ENCODE measurements around the gene ALDH3B1.

- TF ChIP-seq CHD2 (IDR thresholded peaks at IDR 0.05; ENCODE audit: low read depth, low read length) (no peak), FOXJ3 (CRISPR knock-in tag; IDR thresholded peaks at IDR 0.05) (no peak), MXI1 (IDR thresholded peaks at IDR 0.05; ENCODE audit: low read depth, low read length) (no peak), POLR2AphosphoS5 (IDR thresholded peaks at IDR 0.05; ENCODE audit: control insufficient read depth, insufficient read depth, low read depth, low read length) (no peak), HNRNPH1 (optimal IDR thresholded peaks at IDR 0.05; ENCODE audit: low read depth, low read length) (no peak), SETDB1 (IDR thresholded peaks at IDR 0.05; ENCODE audit: low read length) (no peak), ZNF134 (CRISPR knock-in tag; conservative IDR thresholded peaks at IDR 0.05) (no peak), POLR2A (conservative IDR thresholded peaks at IDR 0.05) (no peak), TEAD4 (IDR thresholded peaks at IDR 0.05; ENCODE audit: low read length) (no peak), TEAD4 (CRISPR knock-in tag; IDR thresholded peaks at IDR 0.05; ENCODE audit: borderline replicate concordance) (no peak), ZNF766 (CRISPR knock-in tag; conservative IDR thresholded peaks at IDR 0.05) (no peak), ZFP36 (IDR thresholded peaks at IDR 0.05; ENCODE audit: low read depth, low read length, partially characterized antibody) (no peak), CTCF (IDR thresholded peaks at IDR 0.05 in 2 of 3, conservative IDR thresholded peaks at IDR 0.05 in 1 of 3; ENCODE audit: insufficient read depth in 2 of 3, low read depth in 1 of 3, low read length in 3 of 3) (no peak)
Observed at GRCh38 chr11:68015467-68015866, 5.3 kb downstream of the ALDH3B1 start.

Measured in K562 (cell line).